ENCODE data around the gene PALLD.

GRCh38 chr4:168677063-168677462, 180.2 kb downstream of the PALLD start:
- no peak for TF ChIP-seq POLR2A (IDR thresholded peaks at IDR 0.05)
- TF ChIP-seq CTCF (IDR thresholded peaks at IDR 0.05) = no peak

All from sigmoid colon (tissue), 3 donors.